Left renal cortex interstitium (tissue), 4 donors: ENCODE results near the gene FDX1. TPM values are rescaled to one million over a fixed set of nuclear protein-coding genes. Genes with fewer than 3 reads are reported as not detected.

Source experiments
- DNase-seq, 4 donors: peaks; one replicate each; pipeline ENCODE4 v3.0.0-alpha.2; 2013; ENCODE audit warnings: low read depth in 4 of 4, low spot score in 2 of 4, missing footprints in 1 of 4
- polyA plus RNA-seq, 4 donors: library from polyadenylated mRNA; unstranded; fragments of 120-200 nt; gene quantifications; one replicate each; pipeline ENCODE4 v1.2.1, GENCODE V29; 2013; ENCODE audit not compliant: insufficient read length in 4 of 4

Gene FDX1
- polyA plus RNA-seq, 4 donors, result 15.9 to 22.0 (median 20.1) TPM

DNA sequence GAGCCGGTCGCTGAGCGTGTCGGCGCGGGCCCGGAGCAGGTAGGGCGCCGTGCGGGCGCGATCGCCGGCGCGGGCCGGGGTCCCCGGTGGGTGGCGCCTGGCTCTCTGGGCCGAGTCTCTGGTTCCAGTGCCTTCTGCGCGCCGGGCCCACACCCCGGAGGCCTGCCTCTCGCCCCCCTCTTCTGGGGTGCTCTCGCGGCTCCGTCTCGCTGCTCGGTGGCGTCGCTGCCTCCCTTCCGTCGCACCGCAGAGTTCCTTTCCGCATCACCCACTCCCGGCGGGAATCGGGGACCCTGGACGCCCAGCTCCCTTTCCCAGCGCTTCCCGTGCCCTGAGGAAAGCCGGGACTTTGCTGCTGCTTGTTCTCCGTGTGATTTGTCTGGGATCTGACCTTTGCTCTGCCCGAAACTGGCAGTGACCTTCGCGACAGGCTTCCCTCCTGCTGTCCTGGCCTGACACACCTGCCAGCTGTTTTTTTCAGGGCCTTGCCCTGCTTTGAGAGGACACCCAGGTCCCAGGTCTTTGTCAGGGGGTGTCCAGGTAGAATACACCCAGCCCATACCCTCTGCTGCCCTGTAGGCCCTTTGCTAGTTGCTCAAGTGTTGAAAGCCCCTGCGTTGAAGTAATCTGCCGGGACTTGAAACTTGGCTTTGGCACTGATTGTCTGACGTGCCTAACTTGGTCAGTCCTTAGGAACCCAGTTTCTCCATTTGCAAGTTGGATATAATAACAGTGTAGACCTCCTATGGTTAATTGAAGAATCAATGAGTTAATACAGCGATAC is 711 bp downstream of the FDX1 start:
- DNase-seq, result peak in 2 of 4 donors; percentile 16 to 34

DNA sequence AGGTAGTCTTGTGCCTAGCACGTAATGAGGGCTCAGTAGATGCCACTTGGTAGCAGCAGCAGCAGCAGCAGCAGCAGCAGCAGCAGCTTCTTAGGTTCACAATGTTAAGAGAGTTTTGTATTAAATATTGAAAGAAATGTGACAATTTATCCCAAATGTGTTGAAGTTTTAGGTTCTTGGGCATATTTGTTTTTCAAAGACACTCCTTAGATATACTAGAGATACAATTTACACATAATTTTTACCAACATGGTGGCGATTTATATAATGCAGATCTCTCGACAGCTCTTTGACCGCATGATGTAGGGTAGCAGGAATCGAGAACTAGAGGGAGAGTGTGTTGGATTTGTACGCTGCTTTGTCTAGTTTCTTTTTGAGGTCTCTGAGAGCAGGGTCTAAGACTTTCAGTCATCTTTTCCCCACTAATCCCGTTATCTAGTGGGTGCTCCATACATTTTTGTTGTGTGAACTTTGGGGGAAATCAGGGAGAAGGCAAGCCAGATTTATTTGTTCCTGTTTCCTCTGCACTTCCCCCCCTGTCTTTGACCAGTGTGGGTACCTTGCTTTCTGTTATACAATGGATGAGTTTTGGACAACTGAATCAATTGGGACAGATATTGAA is 1.4 kb downstream of the FDX1 start:
- DNase-seq, result peak in 2 of 4 donors; percentile 19 to 28

DNA sequence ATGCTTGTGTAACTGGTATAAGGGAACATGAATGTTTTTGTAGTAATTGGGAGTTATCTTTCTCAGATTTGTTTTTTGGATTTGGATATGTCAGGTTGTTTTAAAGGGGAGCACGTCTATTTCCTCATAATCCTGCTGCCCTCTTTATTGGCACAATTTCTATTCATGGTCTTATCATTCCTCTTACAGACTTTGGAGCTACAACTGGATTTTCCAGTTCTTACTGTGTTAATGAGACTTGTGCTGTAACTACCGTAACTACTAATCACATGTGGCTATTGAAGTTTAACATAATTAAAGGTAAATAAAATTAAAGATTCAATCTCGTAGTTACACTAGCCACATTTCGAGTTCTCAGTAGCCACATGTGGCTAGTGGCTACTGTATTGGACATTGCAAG is 1.9 kb downstream of the FDX1 start:
- DNase-seq, result no peak

DNA sequence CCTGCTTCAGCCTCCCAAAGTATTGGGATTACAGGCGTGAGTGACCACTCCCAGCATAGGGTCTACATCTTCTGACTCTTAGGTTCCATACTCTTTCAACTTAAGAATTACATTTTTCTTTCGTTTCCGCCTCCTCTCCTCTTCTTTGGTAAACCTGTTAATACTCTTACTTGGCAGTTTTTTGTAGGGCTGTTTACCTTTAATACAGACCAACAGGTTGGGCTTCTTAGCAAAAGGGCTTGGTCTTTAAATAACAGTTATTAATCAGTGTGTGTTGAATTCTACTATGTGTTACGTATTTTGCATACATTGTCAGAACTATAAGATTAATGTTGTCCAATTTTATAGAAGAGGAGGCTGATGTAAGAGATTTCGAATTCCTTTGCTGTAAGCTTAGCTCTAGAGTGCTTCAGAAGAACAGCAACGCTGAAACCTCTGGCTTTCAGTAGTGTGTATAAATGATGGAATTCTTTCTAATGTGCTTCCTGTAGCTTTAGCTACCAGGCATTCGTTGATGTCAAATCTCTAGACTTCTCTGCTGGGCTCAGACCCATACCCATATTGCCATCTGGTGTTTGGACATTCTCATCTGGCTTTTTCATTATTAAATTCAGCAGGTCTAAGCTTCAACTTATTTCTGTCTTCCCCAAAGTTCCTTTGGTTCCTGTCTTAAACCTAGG is 3.1 kb downstream of the FDX1 start:
- no peak for DNase-seq

DNA sequence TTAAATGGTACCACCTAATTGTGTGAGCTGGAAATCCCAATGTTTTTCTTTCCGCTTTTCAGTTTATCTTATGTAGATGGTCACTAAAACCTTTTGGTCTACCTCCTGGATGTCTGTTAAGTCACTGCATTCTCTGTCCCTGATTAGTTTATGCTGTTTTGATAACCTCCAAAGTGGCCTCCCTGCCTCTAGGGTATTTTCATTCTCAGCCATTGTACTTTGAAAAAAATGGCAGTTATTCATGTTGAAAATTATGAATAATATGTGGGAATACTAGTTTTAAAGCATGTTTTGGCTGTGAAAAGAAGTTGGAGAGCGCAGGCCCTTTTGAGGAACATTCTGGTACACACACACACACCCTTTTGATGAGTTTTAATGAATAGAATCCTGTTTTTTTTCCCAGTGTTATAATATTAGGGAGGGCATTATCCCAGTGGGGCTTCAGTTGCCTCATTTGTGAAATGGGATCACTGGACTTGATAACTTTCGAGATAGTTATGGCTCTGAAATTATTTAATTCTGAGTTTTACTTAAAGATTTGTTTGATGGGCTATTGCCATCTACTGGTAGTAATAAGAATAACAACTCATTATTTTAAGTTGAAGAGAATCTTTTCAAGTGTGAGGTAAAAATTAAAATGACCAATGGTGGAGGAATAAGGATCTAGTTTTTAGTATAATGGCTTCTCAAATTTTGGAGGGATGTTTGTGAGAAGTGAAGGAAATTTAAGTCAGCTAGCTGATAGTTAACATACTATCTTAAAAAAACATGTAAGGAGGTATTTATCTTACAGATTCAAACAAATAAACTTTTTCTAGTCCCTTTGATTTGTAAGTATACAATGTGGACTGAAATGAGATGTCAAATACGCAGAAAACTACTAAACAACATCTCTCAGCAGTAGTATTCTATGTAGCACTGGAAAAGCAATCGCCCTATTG is 3.9 kb downstream of the FDX1 start:
- DNase-seq, result peak in 1 of 4 donors; percentile 25

DNA sequence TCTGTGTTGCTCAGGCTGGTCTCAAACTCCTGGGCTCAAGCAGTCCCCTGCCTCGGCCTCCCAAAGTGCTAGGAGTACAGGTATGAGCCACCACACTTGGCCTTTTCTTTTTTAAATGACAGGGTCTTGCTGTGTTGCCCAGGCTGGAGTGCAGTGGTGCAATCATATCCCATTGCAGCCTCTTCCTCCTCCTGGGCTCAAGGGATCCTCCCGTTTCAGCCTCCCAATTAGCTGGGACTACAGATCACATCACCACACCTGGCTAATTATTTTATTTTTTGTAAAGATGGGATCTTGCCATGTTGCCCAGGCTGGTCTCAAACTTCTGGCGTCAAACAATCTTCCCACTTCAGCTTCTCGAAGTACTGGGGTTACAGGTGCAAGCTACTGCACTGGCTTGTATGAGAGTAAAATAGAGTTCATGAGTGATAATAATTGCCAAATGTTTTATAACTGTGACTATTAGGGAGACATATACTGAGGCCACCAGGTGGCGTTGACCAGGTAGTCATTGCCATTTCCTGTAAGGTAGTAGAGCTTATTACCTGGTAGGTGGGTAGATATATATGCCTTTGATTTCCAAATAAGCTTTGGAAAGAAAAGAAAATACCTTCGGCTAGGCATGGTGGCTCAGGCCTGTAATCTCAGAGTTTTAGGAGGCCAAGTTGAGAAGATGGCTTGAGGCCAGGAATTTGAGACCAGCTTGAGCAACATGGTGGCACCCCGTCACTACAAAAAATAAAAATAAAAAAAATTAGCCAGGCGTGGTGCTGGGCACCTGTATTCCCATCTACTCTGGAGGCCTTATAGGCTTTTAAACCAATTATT is 5.4 kb downstream of the FDX1 start:
- no peak for DNase-seq

DNA sequence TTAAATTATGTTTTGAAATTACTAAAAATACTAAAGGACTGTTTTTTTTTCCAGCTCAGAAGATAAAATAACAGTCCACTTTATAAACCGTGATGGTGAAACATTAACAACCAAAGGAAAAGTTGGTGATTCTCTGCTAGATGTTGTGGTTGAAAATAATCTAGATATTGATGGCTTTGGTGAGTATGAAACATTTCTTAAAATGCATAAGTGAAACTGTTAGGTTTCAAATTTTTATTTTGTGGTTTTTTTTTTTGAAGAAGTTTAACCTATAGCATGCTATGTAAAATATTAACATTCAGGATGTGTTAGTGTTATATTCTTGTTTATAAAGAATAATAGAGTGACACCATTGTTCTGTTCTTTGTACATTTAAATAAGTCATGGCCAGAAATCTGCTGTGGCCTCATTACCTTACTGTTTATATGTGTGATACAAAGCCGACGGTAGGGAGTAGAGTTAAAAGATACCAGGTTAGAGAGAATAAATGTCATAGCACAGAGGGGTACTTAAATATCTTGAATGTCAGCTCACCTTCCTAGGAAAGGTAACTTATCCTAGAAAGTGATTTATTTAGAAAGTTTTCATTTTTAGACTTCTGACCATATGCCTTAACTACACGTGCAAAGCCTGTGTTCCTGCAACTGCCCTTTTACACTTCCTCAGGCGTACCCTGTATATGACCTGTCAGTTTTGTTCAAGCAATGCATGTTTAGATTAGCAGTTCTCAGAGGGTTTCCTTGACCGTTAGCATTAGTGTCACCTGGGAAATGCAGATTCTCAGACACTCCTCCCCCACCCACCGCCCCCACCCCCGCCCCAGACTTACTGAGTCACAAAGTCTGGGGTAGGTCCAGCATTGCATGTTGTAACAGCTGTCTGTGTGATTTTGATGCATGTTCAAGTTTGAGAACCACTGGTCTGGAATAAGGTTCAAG is 6.3 kb downstream of the FDX1 start:
- DNase-seq, result no peak

DNA sequence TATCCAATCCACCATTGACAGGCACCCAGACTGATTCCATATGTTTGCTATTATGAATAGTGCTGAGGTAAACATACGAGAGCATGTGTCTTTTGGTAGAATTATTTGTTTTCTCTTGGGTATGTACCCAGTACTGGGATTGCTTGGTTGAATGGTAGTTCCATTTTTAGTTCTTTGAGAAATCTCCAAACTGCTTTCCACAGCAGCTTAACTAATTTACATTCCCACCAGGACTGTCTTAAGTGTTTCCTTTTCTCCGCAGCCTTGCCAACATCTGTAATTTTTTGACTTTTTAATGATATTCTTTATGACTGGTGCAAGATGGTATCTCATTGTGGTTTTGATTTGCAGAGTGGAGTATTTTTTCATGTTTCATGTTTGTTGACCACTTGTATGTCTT is 8.3 kb downstream of the FDX1 start:
- no peak for DNase-seq

DNA sequence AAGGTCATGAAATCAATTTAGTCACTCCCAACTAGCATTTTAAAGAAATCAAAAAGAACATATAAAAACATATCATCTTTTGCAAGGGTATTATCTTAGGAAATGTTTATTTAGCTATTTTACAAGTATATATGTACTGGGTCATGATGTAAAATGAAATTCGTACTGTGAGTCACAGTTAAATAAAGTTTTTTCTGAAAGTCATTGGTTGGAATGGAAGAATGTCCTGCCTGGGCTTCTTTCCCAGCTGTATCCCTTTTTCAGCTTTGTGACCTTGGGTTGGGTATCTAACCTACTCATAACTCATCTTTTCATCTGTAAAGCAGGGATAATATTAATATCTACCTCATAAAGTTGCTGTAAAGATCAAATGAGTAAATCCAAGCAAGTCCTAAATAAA is 15.7 kb downstream of the FDX1 start:
- DNase-seq, result no peak

DNA sequence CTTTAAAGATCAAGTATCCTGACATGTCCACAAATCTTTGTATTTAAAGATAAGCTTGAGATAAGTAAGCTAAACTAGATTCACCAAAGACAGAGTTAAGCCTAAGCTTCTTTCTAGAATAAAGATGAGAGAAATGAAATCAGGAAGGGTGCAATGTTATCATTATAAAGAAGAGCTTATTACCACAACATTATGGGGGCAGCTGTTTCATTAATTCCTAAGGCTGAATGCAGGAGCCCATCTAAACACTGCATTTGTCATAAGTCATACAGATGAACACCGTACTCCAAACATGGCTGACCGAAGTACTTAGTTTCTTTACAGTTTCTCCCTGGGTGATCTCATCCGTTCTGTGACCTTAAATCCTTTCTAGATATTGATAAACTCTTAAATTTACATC is 16.3 kb downstream of the FDX1 start:
- DNase-seq, result no peak

DNA sequence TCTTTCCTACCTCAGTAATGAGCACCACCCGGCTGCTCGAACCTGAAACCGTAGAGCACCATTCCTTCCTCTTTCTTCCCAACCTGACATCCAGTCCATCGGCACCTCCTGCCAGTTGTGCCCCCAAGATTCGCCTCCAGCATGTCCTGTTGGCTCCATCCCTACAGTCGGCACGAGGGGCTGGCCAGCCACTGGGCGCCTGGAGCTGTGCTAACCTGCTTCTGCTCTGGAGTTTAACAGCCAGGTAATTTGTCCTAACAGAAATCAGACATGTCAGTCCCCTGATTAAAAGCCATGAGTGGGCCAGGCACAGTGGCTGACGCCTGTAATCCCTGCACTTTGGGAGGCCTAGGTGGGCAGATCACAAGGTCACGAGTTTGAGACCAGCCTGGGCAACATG is 16.8 kb downstream of the FDX1 start:
- no peak for DNase-seq

DNA sequence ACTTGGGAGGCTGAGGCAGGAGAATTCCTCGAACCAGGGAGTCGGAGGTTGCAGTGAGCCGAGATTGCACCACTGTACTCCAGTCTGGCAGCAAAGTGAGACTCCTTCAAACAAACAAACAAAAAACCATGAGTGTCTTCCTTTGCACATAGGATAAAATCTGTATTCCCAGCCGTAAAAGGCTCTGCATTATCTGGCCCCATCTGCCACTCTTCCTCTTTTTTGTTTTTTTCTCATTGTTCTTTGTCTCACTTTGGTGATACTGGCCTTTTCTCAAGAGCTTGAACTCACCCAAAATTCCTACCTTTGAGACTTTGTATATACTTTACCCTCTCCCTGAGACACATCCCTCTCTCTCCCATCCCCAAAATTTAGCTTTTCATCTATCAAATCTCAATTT is 17.6 kb downstream of the FDX1 start:
- no peak for DNase-seq

DNA sequence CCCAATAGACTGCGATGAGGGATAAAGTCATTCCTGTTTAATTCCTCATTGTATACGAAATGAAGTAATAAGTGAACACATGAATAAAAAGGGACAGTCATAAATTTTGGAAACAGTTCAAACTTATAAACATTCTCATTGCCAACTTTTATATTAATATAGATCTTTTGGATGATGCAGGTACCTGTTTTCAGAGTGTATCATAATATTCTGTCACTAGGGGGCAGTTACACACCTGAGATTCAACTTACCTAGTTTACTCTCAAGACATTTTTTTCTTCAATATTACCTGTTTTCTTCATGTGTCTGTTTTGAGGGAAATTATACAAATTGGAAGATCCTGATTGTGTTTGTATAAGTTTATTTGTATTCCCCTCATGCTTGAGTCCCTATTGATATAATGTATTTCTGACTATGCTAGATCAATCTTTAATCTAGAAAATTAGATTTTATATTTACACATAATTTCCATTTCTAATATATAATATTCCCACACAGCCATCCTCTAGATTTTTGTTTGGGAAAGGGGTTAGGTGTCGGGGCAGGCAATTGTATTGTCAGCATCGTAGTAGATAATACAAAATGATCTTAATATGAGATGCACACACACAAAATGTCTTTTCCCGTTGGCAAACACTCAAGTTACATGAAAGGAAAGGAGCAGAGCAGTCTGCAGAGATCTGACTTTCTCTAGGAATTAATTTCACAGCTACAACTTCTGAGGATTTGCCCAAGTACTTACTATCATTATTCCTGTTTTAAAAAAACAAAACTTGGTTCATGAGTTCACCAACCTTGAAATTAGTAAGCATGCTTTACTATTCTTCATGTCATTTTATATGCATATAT is 18.4 kb downstream of the FDX1 start:
- DNase-seq, result no peak

DNA sequence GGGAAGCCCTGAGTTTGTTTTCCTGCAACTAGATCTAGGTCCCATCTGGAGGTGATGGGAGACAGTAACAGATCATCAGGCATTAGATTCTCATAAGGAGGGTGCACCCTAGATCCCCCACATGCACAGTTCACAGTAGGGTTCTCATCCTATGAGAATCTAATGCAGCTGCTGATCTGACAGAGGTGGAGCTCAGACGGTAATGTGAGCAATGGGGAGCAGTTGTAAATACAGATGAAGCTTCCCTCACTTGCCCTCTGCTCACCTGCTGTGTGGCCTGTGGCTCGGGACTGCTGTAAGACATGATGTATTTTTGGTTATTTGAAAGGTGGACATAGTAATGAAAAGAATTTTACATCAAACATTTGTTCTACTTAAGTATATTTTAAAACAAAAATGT is 20.5 kb downstream of the FDX1 start:
- DNase-seq, result no peak

DNA sequence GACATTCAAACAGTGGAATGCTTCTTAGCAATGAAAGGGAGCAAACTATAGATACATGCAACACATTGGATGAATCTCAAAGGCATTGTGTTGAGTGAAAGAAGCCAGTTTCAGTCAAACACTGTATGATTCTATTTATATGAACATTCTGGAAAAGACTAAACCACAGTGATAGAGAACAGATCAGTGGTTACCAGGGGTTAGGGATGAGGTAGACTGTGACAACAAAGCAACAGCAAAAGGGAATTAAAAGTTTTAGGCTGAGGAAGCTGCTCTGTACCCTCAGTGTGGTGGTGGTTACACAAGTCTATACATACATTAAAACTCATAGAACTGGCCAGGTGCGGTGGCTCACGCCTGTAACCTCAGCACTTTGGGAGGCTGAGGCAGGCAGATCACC is 23.0 kb downstream of the FDX1 start:
- DNase-seq, result no peak

DNA sequence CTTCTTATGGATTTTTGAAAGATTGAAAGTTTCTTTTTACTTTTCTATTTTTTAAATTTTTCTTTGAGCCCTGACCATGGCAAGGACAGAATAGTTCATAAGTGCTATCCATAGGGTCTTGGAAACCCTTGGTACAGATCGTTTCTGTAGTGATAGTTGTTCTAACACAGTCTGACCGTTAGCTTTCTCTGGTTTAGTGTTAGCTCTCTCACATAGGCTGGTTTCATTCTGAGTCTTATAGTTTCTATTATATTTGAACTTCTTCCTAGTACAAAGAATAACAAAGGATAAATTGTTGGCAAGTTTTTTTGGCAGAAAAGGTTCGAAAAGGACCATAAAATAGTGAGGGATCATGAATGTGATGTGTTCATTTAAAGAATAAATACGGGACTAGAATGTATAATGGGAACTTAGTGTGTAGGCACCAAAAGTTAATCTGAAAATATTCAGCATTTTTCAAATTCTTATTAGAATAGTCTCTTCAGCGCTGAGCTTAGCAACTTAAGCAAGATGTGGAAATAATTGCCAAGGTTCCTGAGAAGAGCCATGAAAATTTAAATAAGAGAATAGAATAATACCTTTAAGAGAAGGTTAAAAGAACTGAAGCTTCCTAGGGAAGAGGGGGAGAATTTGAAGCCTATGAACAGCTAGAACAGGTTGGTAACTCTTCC is 24.1 kb downstream of the FDX1 start:
- no peak for DNase-seq

DNA sequence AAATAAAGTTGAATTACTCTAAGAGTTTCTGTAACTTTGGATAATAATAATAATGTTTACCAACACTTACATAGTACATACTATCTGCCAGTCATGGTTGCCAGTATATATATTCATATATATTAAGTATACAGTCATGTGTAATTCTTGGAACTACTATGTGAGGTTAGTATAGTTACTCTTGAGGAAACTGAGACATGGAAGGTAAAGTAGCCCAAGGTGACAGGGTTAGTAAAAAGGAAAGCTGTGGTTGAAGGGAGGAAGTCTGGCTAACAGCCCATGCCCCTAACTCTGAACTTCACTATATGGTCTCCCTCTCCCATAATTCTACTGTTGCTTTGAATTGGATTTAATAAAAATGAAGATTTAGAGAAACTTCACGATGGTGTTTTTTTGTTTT is 24.9 kb downstream of the FDX1 start:
- DNase-seq, result no peak
